Retina (tissue), 1 donor: ENCODE results near the gene BICD2.

ENCODE experiments used
- DNase-seq: peaks from one replicate; pipeline ENCODE4 v3.0.0-alpha.2; 2016

Gene BICD2

GRCh38 chr9:92711844-92712243, 52.8 kb downstream of the BICD2 start:
- DNase-seq = no peak

- DNase-seq = no peak
Measured at GRCh38 chr9:92711146-92711545, 53.5 kb downstream of the BICD2 start.

- DNase-seq = no peak
Measured at GRCh38 chr9:92710368-92710767, 54.3 kb downstream of the BICD2 start.

GRCh38 chr9:92709954-92710353, 54.7 kb downstream of the BICD2 start:
- no peak for DNase-seq

GRCh38 chr9:92709240-92709639, 55.4 kb downstream of the BICD2 start:
- DNase-seq = no peak

GRCh38 chr9:92707530-92707929, 57.1 kb downstream of the BICD2 start:
- DNase-seq = no peak

- no peak for DNase-seq
Measured at GRCh38 chr9:92706218-92706940, 58.3 kb downstream of the BICD2 start.

GRCh38 chr9:92704528-92704927, 60.1 kb downstream of the BICD2 start:
- DNase-seq = no peak

GRCh38 chr9:92696619-92697018, 68.0 kb downstream of the BICD2 start:
- DNase-seq = no peak

- no peak for DNase-seq
Measured at GRCh38 chr9:92686954-92687353, 77.7 kb downstream of the BICD2 start.

- no peak for DNase-seq
Measured at GRCh38 chr9:92685022-92685421, 79.6 kb downstream of the BICD2 start.

- no peak for DNase-seq
Measured at GRCh38 chr9:92682269-92682668, 82.4 kb downstream of the BICD2 start.

- no peak for DNase-seq
Measured at GRCh38 chr9:92680166-92681119, 84.2 kb downstream of the BICD2 start.

- DNase-seq = no peak
Measured at GRCh38 chr9:92679413-92680165, 85.0 kb downstream of the BICD2 start.

- no peak for DNase-seq
Measured at GRCh38 chr9:92671323-92671722, 93.3 kb downstream of the BICD2 start.

- DNase-seq = peak; percentile 96
Measured at GRCh38 chr9:92669890-92670708, 94.5 kb downstream of the BICD2 start, which contains the start of gene IPPK. Gene IPPK (minus strand): TSS chr9:92670131. CDS start chr9:92669988, 143 bp downstream.

- no peak for DNase-seq
Measured at GRCh38 chr9:92669527-92669889, 95.1 kb downstream of the BICD2 start.

GRCh38 chr9:92668746-92669526, 95.7 kb downstream of the BICD2 start:
- DNase-seq = peak; percentile 36

- DNase-seq = no peak
Measured at GRCh38 chr9:92666912-92667532, 97.6 kb downstream of the BICD2 start.

- DNase-seq = no peak
Measured at GRCh38 chr9:92666236-92666635, 98.4 kb downstream of the BICD2 start.

GRCh38 chr9:92665836-92666235, 98.8 kb downstream of the BICD2 start:
- DNase-seq = no peak
